HEK293 (cell line): ENCODE measurements around the gene STK24.

Experiments
- CTCF ChIA-PET: fragments of 350-600 bp; formaldehyde crosslinking; extraction: SDS; loops from one replicate; lab custom pipeline; 2021; ENCODE audit warnings: antibody characterized with exemption; lab: Yijun Ruan, JAX
- POLR2A ChIA-PET: fragments of 300-600 bp; formaldehyde crosslinking; extraction: SDS; loops from one replicate; lab custom pipeline; 2020; ENCODE audit warnings: antibody characterized with exemption, inconsistent platforms; lab: Yijun Ruan, JAX
- H3K27ac ChIP-seq: fragments of 200-500 bp; sonication (Bioruptor generic); 2 replicates; pipeline ENCODE4 v1.5.1; 2014; ENCODE audit warnings: low read depth, low read length, control low read depth, inconsistent platforms; ENCODE audit errors: extremely low read depth
- H3K36me3 ChIP-seq, 2 experiments: fragments of 200-500 bp in 1 of 2; sonication (Bioruptor generic) in 1 of 2; 1 replicate in 1 of 2; 2 replicates in 1 of 2; pipeline ENCODE4 v1.5.1; 2014 to 2017; ENCODE audit warnings: inconsistent platforms in 2 of 2, low read length in 2 of 2; ENCODE audit not compliant: control insufficient read depth in 2 of 2, insufficient read depth in 1 of 2
- H3K4me1 ChIP-seq: fragments of 200-500 bp; sonication (Bioruptor generic); 2 replicates; pipeline ENCODE4 v1.5.1; 2014; ENCODE audit warnings: mild to moderate bottlenecking, low read length, inconsistent platforms; ENCODE audit not compliant: control insufficient read depth, insufficient read depth
- H3K4me3 ChIP-seq: 2 replicates; pipeline ENCODE4 v1.5.1; 2011; ENCODE audit warnings: low read depth, mild to moderate bottlenecking, control low read depth, low read length, moderate library complexity
- H3K9me3 ChIP-seq: fragments of 200-500 bp; sonication (Bioruptor generic); 2 replicates; pipeline ENCODE4 v1.5.1; 2014; ENCODE audit warnings: low read depth, low read length, inconsistent platforms; ENCODE audit not compliant: control insufficient read depth, insufficient read depth
- OVOL3 ChIP-seq: fragments of 450-650 bp; formaldehyde crosslinking; IDR thresholded peaks from 2 replicates; pipeline ENCODE4 v1.5.1; 2016; ENCODE audit warnings: missing biosample characterization, missing genetic modification characterization
- SCRT2 ChIP-seq: fragments of 450-650 bp; formaldehyde crosslinking; IDR thresholded peaks from 2 replicates; pipeline ENCODE4 v1.5.1; 2016; ENCODE audit warnings: missing biosample characterization, missing genetic modification characterization
- SP2 ChIP-seq: fragments of 450-650 bp; formaldehyde crosslinking; IDR thresholded peaks from 2 replicates; pipeline ENCODE4 v1.5.1; 2016; ENCODE audit warnings: missing biosample characterization, missing genetic modification characterization
- ZBTB8A ChIP-seq: fragments of 450-650 bp; formaldehyde crosslinking; IDR thresholded peaks from 2 replicates; pipeline ENCODE4 v1.5.1; 2016; ENCODE audit warnings: missing biosample characterization, missing genetic modification characterization
- ZNF114 ChIP-seq: fragments of 450-650 bp; formaldehyde crosslinking; IDR thresholded peaks from 2 replicates; pipeline ENCODE4 v1.5.0; 2017; ENCODE audit warnings: missing biosample characterization, missing genetic modification characterization
- ZNF121 ChIP-seq: fragments of 450-650 bp; formaldehyde crosslinking; IDR thresholded peaks from 2 replicates; pipeline ENCODE4 v1.5.1; 2016; ENCODE audit warnings: missing biosample characterization, missing genetic modification characterization
- ZNF202 ChIP-seq: fragments of 450-650 bp; formaldehyde crosslinking; IDR thresholded peaks from 2 replicates; pipeline ENCODE4 v1.5.1; 2016; ENCODE audit warnings: missing biosample characterization, missing genetic modification characterization, borderline replicate concordance
- ZNF324 ChIP-seq: fragments of 450-650 bp; formaldehyde crosslinking; IDR thresholded peaks from 2 replicates; pipeline ENCODE4 v1.5.1; 2016; ENCODE audit warnings: missing biosample characterization, missing genetic modification characterization
- ZNF341 ChIP-seq: fragments of 450-650 bp; formaldehyde crosslinking; IDR thresholded peaks from 2 replicates; pipeline ENCODE4; 2016; ENCODE audit warnings: low read depth, missing biosample characterization, missing genetic modification characterization
- ZNF366 ChIP-seq: fragments of 450-650 bp; formaldehyde crosslinking; conservative IDR thresholded peaks from 2 replicates; pipeline ENCODE4 v1.5.1; 2016; ENCODE audit warnings: missing biosample characterization, missing genetic modification characterization
- ZNF404 ChIP-seq: fragments of 450-650 bp; formaldehyde crosslinking; IDR thresholded peaks from 2 replicates; pipeline ENCODE4 v1.5.1; 2017; ENCODE audit warnings: missing biosample characterization, missing genetic modification characterization
- ZNF664 ChIP-seq: fragments of 450-650 bp; formaldehyde crosslinking; IDR thresholded peaks from 2 replicates; pipeline ENCODE4 v1.5.1; 2016; ENCODE audit warnings: missing biosample characterization, missing genetic modification characterization
- TF ChIP-seq, protein P1 (sequence below): fragments of 450-650 bp; formaldehyde crosslinking; IDR thresholded peaks from 2 replicates; pipeline ENCODE4 v1.5.1; 2016; ENCODE audit warnings: missing biosample characterization, missing genetic modification characterization
- TF ChIP-seq, protein P2 (sequence below): fragments of 450-650 bp; formaldehyde crosslinking; IDR thresholded peaks from 2 replicates; pipeline ENCODE4 v1.5.1; 2016; ENCODE audit warnings: missing biosample characterization, missing genetic modification characterization
- TF ChIP-seq, protein P3 (sequence below): fragments of 450-650 bp; formaldehyde crosslinking; IDR thresholded peaks from 2 replicates; pipeline ENCODE4 v1.5.1; 2017; ENCODE audit warnings: missing biosample characterization, missing genetic modification characterization
- TF ChIP-seq, protein P4 (sequence below): fragments of 450-650 bp; formaldehyde crosslinking; IDR thresholded peaks from 2 replicates; pipeline ENCODE4 v1.5.1; 2016; ENCODE audit warnings: missing biosample characterization, missing genetic modification characterization, borderline replicate concordance
- TF ChIP-seq, protein P5 (sequence below): fragments of 450-650 bp; formaldehyde crosslinking; IDR thresholded peaks from 2 replicates; pipeline ENCODE4 v1.5.1; 2016; ENCODE audit warnings: missing biosample characterization, missing genetic modification characterization

STK24 gene

DNA sequence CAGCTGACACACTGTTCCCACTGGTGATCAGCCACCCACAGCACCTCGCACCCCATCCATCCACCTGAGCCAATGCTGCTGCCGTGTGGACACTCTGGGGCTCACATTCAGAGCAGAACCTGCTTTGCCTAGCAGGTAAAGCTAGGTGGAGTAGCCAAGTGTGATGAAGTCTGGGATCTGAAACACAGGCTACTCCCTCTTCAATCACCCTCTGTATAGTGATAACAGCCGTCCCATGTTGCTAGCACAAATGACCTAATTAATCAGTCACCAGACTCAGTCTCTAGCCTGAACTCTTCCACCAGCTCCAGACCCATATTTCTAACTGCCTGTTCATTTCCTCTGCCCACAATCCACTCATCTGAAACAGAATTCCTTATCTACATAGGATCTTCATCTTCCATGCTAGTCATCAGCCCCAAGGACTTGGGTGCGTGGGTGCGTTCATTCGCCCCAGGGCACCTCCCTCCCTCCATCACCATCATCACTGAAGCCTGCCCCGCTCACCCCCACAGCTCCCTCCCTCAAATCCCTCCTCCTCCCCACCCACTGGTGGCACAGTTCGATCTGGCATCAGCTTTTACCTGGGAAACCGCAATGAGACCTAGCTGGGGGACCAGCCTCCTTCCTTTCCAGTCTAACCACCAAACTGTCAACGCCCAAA lies 19.8 kb downstream of the STK24 start (continued):
- TF ChIP-seq ZNF202 (tag by site-specific recombination), result no peak
- TF ChIP-seq OVOL3 (tag by site-specific recombination), result no peak
- TF ChIP-seq, protein P1, sequence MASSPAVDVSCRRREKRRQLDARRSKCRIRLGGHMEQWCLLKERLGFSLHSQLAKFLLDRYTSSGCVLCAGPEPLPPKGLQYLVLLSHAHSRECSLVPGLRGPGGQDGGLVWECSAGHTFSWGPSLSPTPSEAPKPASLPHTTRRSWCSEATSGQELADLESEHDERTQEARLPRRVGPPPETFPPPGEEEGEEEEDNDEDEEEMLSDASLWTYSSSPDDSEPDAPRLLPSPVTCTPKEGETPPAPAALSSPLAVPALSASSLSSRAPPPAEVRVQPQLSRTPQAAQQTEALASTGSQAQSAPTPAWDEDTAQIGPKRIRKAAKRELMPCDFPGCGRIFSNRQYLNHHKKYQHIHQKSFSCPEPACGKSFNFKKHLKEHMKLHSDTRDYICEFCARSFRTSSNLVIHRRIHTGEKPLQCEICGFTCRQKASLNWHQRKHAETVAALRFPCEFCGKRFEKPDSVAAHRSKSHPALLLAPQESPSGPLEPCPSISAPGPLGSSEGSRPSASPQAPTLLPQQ (tag by site-specific recombination), result no peak
- TF ChIP-seq, protein P2, sequence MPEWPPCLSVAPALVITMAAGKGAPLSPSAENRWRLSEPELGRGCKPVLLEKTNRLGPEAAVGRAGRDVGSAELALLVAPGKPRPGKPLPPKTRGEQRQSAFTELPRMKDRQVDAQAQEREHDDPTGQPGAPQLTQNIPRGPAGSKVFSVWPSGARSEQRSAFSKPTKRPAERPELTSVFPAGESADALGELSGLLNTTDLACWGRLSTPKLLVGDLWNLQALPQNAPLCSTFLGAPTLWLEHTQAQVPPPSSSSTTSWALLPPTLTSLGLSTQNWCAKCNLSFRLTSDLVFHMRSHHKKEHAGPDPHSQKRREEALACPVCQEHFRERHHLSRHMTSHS (tag by site-specific recombination), result no peak
- no peak for TF ChIP-seq ZNF121 (tag by site-specific recombination)
- TF ChIP-seq ZBTB8A (tag by site-specific recombination), result no peak
- no peak for TF ChIP-seq ZNF404 (tag by site-specific recombination)
- 0 out of 2 replicates have a peak, but pooled peaks have one; percentile 17 for TF ChIP-seq SP2
- TF ChIP-seq, all 188 proteins: peak for 9

DNA sequence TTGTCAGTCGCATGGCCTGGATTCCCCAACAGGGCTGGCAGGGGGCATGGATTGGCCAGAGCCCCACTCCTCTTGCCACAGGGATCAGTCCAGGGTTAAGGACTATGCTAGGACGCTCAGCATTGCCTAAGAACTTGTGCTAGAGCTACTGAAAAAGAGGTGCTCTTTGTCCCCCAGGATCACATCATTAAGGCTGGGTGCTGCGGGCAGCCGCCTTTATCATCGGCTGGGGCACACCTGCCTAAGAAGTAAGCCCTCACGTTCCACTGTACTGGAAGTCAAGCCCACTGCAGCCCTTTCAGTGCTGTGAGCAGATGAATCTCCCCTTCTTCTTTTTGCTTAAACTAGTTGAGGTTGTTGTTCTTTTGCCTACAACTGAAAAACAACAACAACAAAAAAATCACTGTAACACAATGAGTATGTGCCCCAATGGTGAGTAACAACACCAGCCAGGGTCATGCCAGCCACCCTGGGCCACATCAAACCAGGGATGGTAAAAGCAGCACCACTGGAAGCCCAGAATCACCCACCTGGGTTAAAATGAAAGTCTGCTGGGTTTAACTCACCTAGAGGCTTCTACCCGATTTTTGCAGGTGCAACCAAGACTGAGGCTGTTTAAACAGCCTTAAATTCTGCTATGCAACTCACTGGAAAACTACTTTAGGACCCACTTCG lies 20.6 kb downstream of the STK24 start:
- Histone ChIP-seq H3K36me3 (peaks cover 0 to 4% of the 10 kb centered on the region in 2 experiments; a peak in 1 of 3 replicates), H3K4me3 (no peak overlapping the region), H3K9me3 (no peaks in the 10 kb centered on the region), H3K27ac (no peak overlapping the region), H3K4me1 (peaks cover 6% of the 10 kb centered on the region; the same call in 1 of the 2 replicates)
- TF ChIP-seq, protein P2 (tag by site-specific recombination), result no peak
- CTCF ChIA-PET, result interaction anchor here (0.8 to 0.9 kb wide), 2 partner anchors 10 to 26 kb away, joined by 3 read pairs; no protein-coding TSS in a partner anchor
- POLR2A ChIA-PET, result no interaction called here

DNA sequence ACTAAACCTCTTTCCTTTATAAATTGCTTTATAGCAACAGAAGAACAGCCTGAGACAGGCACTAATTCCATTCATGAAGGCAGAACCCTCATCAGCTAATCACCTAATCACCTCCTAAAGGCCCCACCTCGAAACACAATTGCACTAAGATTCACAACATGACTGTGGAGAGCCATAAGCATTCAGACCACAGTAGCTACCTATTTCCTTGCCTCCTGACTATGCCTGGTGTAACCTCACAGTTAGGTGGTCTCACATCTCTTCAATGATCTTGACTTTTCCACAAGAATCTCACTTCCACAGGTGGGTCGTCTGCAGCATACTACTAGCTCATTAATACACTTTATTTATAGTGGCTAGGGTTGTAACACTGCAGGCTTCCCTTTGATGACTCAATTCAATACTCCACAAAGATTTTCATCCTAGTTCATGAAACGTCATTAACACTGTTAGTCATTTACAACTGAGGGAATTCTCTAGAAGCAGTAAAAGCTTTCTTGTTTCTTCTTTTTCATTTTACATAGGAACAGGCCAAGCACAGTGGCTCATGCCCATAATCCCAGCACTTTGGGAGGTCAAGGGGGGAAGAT lies 27.1 kb downstream of the STK24 start:
- 0 out of 2 replicates have a peak, but pooled peaks have one; percentile 41 for TF ChIP-seq ZNF664 (tag by site-specific recombination)
- TF ChIP-seq ZNF366, result no peak
- no peak for TF ChIP-seq ZNF341 (tag by site-specific recombination)
- TF ChIP-seq SCRT2 (tag by site-specific recombination), result 0 out of 2 replicates have a peak, but pooled peaks have one; percentile 13
- Histone ChIP-seq H3K4me3 (no peak overlapping the region), H3K4me1 (peaks cover 2% of the 10 kb centered on the region; the same call in 1 of the 2 replicates), H3K36me3 (peaks cover 0 to 4% of the 10 kb centered on the region in 2 experiments; a peak in 2 of 3 replicates), H3K27ac (no peak overlapping the region), H3K9me3 (no peaks in the 10 kb centered on the region)
- ChIA-PET POLR2A (no interaction called here), CTCF (no interaction called here)

DNA sequence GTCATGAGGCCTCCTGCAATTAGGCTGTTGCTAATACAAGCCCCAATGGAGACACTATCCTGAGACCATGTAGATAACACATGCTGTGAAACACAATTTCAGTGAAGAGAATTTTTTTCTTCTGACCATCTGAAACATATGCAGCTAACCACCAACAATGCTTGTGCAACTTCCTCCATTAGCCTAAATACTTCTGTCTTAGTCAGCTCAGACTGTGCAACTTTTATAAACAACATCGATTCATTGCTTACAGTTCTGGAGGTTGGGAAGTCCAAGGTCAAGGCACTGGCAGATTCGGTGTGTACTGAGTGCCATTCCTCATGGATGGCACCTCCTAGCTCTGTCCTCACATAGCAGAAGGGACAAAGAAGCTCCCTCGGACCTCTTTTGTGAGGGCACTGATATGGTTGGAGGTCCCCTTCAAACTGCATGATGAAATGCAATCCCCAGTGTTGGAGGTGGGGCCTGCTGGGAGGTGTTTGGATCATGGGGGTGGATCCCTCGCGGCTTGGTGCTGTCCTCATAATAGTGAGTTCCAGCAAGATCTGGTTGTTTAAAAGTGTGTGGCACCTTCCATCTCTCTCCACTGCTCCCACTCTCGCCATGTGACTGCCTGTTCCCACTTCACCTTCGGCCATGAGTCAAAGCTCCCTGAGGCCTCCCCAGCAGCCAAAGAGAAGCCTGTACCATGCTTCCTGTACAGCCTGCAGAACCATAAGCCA lies 27.7 kb downstream of the STK24 start:
- ChIA-PET CTCF (no interaction called here), POLR2A (no interaction called here)
- no peaks in the 10 kb centered on the region for H3K9me3 ChIP-seq
- H3K4me1 ChIP-seq, result peaks cover under 1% of the 10 kb centered on the region; the same call in 1 of the 2 replicates
- peaks cover 0 to 4% of the 10 kb centered on the region in 2 experiments; a peak in 2 of 3 replicates for H3K36me3 ChIP-seq
- no peak overlapping the region for H3K27ac ChIP-seq
- no peak overlapping the region for H3K4me3 ChIP-seq
- TF ChIP-seq ZNF324 (tag by site-specific recombination) (no peak), ZNF114 (tag by site-specific recombination) (no peak)
- TF ChIP-seq, protein P3, sequence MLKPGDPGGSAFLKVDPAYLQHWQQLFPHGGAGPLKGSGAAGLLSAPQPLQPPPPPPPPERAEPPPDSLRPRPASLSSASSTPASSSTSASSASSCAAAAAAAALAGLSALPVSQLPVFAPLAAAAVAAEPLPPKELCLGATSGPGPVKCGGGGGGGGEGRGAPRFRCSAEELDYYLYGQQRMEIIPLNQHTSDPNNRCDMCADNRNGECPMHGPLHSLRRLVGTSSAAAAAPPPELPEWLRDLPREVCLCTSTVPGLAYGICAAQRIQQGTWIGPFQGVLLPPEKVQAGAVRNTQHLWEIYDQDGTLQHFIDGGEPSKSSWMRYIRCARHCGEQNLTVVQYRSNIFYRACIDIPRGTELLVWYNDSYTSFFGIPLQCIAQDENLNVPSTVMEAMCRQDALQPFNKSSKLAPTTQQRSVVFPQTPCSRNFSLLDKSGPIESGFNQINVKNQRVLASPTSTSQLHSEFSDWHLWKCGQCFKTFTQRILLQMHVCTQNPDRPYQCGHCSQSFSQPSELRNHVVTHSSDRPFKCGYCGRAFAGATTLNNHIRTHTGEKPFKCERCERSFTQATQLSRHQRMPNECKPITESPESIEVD (tag by site-specific recombination), result no peak
- TF ChIP-seq, protein P4, sequence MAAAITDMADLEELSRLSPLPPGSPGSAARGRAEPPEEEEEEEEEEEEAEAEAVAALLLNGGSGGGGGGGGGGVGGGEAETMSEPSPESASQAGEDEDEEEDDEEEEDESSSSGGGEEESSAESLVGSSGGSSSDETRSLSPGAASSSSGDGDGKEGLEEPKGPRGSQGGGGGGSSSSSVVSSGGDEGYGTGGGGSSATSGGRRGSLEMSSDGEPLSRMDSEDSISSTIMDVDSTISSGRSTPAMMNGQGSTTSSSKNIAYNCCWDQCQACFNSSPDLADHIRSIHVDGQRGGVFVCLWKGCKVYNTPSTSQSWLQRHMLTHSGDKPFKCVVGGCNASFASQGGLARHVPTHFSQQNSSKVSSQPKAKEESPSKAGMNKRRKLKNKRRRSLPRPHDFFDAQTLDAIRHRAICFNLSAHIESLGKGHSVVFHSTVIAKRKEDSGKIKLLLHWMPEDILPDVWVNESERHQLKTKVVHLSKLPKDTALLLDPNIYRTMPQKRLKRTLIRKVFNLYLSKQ, result no peak
- TF ChIP-seq, protein P5, sequence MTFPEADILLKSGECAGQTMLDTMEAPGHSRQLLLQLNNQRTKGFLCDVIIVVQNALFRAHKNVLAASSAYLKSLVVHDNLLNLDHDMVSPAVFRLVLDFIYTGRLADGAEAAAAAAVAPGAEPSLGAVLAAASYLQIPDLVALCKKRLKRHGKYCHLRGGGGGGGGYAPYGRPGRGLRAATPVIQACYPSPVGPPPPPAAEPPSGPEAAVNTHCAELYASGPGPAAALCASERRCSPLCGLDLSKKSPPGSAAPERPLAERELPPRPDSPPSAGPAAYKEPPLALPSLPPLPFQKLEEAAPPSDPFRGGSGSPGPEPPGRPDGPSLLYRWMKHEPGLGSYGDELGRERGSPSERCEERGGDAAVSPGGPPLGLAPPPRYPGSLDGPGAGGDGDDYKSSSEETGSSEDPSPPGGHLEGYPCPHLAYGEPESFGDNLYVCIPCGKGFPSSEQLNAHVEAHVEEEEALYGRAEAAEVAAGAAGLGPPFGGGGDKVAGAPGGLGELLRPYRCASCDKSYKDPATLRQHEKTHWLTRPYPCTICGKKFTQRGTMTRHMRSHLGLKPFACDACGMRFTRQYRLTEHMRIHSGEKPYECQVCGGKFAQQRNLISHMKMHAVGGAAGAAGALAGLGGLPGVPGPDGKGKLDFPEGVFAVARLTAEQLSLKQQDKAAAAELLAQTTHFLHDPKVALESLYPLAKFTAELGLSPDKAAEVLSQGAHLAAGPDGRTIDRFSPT (tag by site-specific recombination), result no peak
